HUDEP-2 (cell line): ENCODE measurements around the gene LIN7C.
"Not testable (repeated sequence)": the region's sequence is repeated elsewhere in the genome, so short reads cannot be mapped to it uniquely, and the experiment has no call there.

Experiments
- DNase-seq, 76 experiments: peaks; one replicate each; lab custom pipeline; 2025; ENCODE audit not compliant: unreplicated experiment in 76 of 76; lab: John Stamatoyannopoulos, UW

LIN7C gene

DNA sequence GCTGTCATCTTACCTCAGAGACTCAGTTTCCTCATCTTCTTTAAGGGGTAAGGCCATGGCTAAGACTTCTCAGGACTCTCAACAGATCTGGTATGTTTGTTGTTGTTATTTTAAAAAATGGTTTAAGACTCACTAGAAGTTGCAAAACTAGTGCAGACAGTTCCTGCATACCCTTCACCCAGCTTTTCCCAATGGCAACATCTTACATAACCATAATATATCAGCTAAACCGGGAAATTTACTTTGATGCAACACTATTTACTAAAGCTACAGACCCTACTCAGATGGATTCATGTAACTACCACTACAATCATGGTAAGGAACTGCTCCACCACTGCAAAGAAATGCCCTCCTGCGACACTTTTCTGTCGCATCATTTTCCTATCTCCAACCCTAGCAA lies 54.4 kb downstream of the LIN7C start:
- DNase-seq = no peak

DNA sequence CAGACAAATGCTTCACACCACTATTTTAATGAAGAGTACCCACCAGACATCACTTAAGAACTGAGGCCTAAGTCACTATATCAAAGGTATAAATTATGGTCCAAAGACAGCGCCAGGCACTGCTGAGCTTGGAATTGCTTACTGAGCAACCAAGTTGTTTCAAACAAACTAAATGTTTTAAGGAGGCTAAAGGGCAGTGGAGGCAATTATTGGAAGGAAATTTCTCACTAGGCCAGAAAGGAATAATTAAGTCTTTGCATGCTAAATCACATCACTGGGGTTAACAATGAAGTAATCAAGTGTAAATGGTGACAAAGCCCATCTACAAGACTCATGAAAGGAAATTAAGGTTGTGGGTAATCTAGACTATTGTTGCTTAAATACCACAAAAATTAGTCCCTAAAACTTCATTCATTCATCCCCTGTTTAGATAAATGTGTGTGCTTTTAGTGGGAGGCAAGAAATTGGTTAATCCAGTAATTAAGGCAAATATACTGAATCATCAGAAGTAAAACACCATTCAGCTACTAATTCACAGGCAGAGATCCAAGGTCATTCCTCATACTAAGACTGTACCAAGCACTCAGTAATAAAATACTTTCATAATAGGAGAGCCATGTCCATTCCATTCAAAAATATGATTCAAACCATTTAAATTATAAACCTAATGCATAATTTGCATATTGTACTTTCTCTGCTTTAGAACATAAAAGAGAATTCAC lies 55.2 kb downstream of the LIN7C start:
- DNase-seq = no peak

DNA sequence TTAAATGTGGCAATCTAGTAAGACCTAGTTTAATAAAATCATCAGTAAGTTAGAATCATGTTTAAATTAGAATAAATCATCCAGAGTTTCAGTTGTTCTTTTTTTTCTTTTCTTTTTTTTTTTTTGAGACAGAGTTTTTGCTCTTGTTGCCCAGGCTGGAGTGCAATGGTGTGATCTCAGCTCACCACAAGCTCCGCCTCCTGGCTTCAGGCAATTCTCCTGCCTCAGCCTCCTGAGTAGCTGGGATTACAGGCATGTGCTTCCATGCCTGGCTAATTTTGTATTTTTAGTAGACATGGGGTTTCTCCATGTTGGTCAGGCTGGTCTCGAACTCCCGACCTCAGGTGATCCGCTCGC lies 58.4 kb downstream of the LIN7C start:
- not testable (repeated sequence) for DNase-seq

DNA sequence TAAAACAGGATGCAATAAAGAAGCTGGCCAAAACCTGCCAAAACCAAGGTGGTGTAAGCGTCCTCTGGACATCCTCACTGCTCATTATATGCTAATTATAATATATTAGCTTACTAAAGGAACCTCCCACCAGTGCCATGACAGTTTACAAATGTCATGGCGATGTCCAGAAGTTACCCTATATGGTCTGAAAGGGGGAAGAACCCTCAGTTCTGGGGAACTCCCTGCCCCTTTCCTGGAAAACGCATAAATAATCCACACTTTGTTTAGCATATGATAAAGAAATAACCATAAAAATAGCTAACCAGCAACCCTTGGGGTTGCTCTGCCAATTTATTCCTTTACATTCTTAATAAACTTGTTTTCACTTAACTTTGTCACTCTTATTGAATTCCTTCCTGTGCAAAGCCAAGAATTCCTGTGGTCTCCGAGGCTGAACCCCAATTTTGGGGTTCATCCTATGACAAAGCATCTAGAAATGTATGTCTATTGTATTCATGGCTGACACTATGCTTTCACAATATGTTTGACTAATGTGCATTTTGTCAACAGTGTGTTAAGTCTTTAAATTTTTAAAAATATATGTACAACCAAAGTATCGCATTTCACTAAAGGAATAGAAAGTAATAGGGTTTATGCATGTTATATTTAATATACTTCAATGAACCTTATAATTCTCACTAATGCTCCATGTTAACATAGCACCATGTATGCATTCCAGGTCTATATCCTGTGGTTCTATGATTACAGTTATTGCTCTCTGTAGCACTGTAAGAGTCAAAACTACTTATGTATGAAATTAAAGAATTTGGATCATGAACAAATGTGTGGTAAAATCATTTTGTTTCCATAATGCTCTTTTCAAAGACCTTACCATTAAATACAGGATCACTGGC lies 59.0 kb downstream of the LIN7C start:
- no peak for DNase-seq

DNA sequence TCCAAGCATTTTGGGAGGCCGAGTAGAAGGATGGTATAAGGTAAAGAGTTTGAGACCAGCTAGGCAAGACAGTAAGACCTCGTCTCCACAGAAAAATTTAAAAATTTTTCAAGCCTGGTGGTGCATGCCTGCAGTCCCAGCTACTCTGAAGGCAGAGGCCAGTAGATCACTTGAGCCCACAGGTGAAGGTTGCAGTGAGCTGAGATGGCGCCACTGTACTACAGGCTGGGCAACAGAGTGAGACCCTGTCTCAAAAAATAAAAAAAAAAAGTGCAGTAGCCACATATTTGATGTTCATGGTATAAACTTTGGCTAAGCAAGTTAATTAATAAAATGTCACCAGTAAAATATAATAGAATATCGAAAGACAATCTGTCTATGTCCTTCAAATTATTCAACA lies 60.9 kb downstream of the LIN7C start:
- DNase-seq = no peak

DNA sequence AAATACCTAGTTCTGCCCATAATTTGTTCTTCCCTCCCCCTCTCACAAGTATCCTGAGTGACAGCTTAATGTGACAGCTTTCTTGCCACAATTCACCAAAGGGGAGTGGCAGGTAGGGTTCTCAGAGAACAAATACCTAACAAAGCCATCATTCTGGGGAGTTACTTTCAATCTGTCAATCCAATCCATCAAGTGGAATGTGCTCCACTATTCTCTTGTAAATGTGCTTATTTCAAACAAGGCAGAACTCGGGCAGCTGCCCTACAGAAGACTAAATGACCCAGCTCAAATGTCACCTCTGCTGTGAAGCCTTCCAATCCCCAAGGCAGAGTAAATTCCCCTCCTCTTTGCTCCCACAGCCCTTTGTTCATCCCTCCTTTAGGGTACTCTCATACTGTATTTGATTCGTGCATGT lies 61.8 kb downstream of the LIN7C start:
- DNase-seq = no peak
